HEK293 (cell line): ENCODE data around the gene ARHGEF40.

Experiments
- CTCF ChIA-PET: fragments of 350-600 bp; formaldehyde crosslinking; extraction: SDS; loops from one replicate; lab custom pipeline; 2021; ENCODE audit warnings: antibody characterized with exemption; lab: Yijun Ruan, JAX
- POLR2A ChIA-PET: fragments of 300-600 bp; formaldehyde crosslinking; extraction: SDS; loops from one replicate; lab custom pipeline; 2020; ENCODE audit warnings: antibody characterized with exemption, inconsistent platforms; lab: Yijun Ruan, JAX
- H3K27ac ChIP-seq: fragments of 200-500 bp; sonication (Bioruptor generic); 2 replicates; pipeline ENCODE4 v1.5.1; 2014; ENCODE audit warnings: low read depth, low read length, control low read depth, inconsistent platforms; ENCODE audit errors: extremely low read depth
- H3K36me3 ChIP-seq, 2 experiments: fragments of 200-500 bp in 1 of 2; sonication (Bioruptor generic) in 1 of 2; 1 replicate in 1 of 2; 2 replicates in 1 of 2; pipeline ENCODE4 v1.5.1; 2014 to 2017; ENCODE audit warnings: inconsistent platforms in 2 of 2, low read length in 2 of 2; ENCODE audit not compliant: control insufficient read depth in 2 of 2, insufficient read depth in 1 of 2
- H3K4me1 ChIP-seq: fragments of 200-500 bp; sonication (Bioruptor generic); 2 replicates; pipeline ENCODE4 v1.5.1; 2014; ENCODE audit warnings: mild to moderate bottlenecking, low read length, inconsistent platforms; ENCODE audit not compliant: control insufficient read depth, insufficient read depth
- H3K4me3 ChIP-seq: 2 replicates; pipeline ENCODE4 v1.5.1; 2011; ENCODE audit warnings: low read depth, mild to moderate bottlenecking, control low read depth, low read length, moderate library complexity
- H3K9me3 ChIP-seq: fragments of 200-500 bp; sonication (Bioruptor generic); 2 replicates; pipeline ENCODE4 v1.5.1; 2014; ENCODE audit warnings: low read depth, low read length, inconsistent platforms; ENCODE audit not compliant: control insufficient read depth, insufficient read depth
- ATF2 ChIP-seq: fragments of 450-650 bp; formaldehyde crosslinking; IDR thresholded peaks from 2 replicates; pipeline ENCODE4 v1.5.1; 2016; ENCODE audit warnings: missing biosample characterization, missing genetic modification characterization, low read depth
- HOXA7 ChIP-seq: sonication (generic); formaldehyde crosslinking; IDR thresholded peaks from 2 replicates; pipeline ENCODE4 v1.8.1; 2022; ENCODE audit warnings: missing genetic modification reagents, borderline replicate concordance
- MYNN ChIP-seq: fragments of 450-650 bp; formaldehyde crosslinking; IDR thresholded peaks from 2 replicates; pipeline ENCODE4 v1.5.1; 2016; ENCODE audit warnings: missing biosample characterization, missing genetic modification characterization, borderline replicate concordance
- OSR2 ChIP-seq: fragments of 450-650 bp; formaldehyde crosslinking; IDR thresholded peaks from 2 replicates; pipeline ENCODE4 v1.5.1; 2016; ENCODE audit warnings: missing biosample characterization, missing genetic modification characterization
- OVOL3 ChIP-seq: fragments of 450-650 bp; formaldehyde crosslinking; IDR thresholded peaks from 2 replicates; pipeline ENCODE4 v1.5.1; 2016; ENCODE audit warnings: missing biosample characterization, missing genetic modification characterization
- PRDM10 ChIP-seq: fragments of 450-650 bp; formaldehyde crosslinking; IDR thresholded peaks from 2 replicates; pipeline ENCODE4 v1.5.1; 2016; ENCODE audit warnings: missing biosample characterization, missing genetic modification characterization
- SCRT2 ChIP-seq: fragments of 450-650 bp; formaldehyde crosslinking; IDR thresholded peaks from 2 replicates; pipeline ENCODE4 v1.5.1; 2016; ENCODE audit warnings: missing biosample characterization, missing genetic modification characterization
- ZBTB17 ChIP-seq: fragments of 450-650 bp; formaldehyde crosslinking; IDR thresholded peaks from 2 replicates; pipeline ENCODE4 v1.5.1; 2016; ENCODE audit warnings: missing biosample characterization, missing genetic modification characterization
- ZBTB20 ChIP-seq: fragments of 450-650 bp; formaldehyde crosslinking; IDR thresholded peaks from 2 replicates; pipeline ENCODE4 v1.5.1; 2016; ENCODE audit warnings: missing biosample characterization, missing genetic modification characterization
- ZBTB21 ChIP-seq: fragments of 450-650 bp; formaldehyde crosslinking; IDR thresholded peaks from 2 replicates; pipeline ENCODE4 v1.5.1; 2017; ENCODE audit warnings: missing biosample characterization, missing genetic modification characterization
- ZFHX2 ChIP-seq: fragments of 450-650 bp; formaldehyde crosslinking; conservative IDR thresholded peaks from 2 replicates; pipeline ENCODE4 v1.5.1; 2016; ENCODE audit warnings: missing biosample characterization, missing genetic modification characterization
- ZFP69B ChIP-seq: fragments of 450-650 bp; formaldehyde crosslinking; IDR thresholded peaks from 2 replicates; pipeline ENCODE4 v1.5.1; 2016; ENCODE audit warnings: missing biosample characterization, missing genetic modification characterization
- ZIC2 ChIP-seq: fragments of 450-650 bp; formaldehyde crosslinking; IDR thresholded peaks from 2 replicates; pipeline ENCODE4 v1.5.1; 2016; ENCODE audit warnings: missing biosample characterization, missing genetic modification characterization
- ZNF146 ChIP-seq: fragments of 450-650 bp; formaldehyde crosslinking; IDR thresholded peaks from 2 replicates; pipeline ENCODE4 v1.5.1; 2016; ENCODE audit warnings: missing biosample characterization, missing genetic modification characterization
- ZNF157 ChIP-seq: fragments of 450-650 bp; formaldehyde crosslinking; IDR thresholded peaks from 2 replicates; pipeline ENCODE4 v1.5.1; 2016; ENCODE audit warnings: missing biosample characterization, missing genetic modification characterization
- ZNF19 ChIP-seq: fragments of 450-650 bp; formaldehyde crosslinking; IDR thresholded peaks from 2 replicates; pipeline ENCODE4; 2016; ENCODE audit warnings: missing biosample characterization, missing genetic modification characterization, low read depth
- ZNF354C ChIP-seq: fragments of 450-650 bp; formaldehyde crosslinking; IDR thresholded peaks from 2 replicates; pipeline ENCODE4 v1.5.1; 2016; ENCODE audit warnings: missing biosample characterization, missing genetic modification characterization, low read depth, borderline replicate concordance
- ZNF362 ChIP-seq: fragments of 450-650 bp; formaldehyde crosslinking; IDR thresholded peaks from 2 replicates; pipeline ENCODE4 v1.5.1; 2016; ENCODE audit warnings: missing biosample characterization, missing genetic modification characterization
- ZNF391 ChIP-seq: fragments of 450-650 bp; formaldehyde crosslinking; IDR thresholded peaks from 2 replicates; pipeline ENCODE4 v1.5.1; 2016; ENCODE audit warnings: low read depth, missing biosample characterization, missing genetic modification characterization, borderline replicate concordance
- ZNF488 ChIP-seq: fragments of 450-650 bp; formaldehyde crosslinking; IDR thresholded peaks from 2 replicates; pipeline ENCODE4 v1.5.1; 2016; ENCODE audit warnings: missing biosample characterization, missing genetic modification characterization
- ZNF629 ChIP-seq: fragments of 450-650 bp; formaldehyde crosslinking; IDR thresholded peaks from 2 replicates; pipeline ENCODE4 v1.5.1; 2017; ENCODE audit warnings: missing biosample characterization, missing genetic modification characterization
- ZNF645 ChIP-seq: fragments of 450-650 bp; formaldehyde crosslinking; IDR thresholded peaks from 2 replicates; pipeline ENCODE4; 2016; ENCODE audit warnings: missing biosample characterization, missing genetic modification characterization
- ZNF747 ChIP-seq: fragments of 450-650 bp; formaldehyde crosslinking; IDR thresholded peaks from 2 replicates; pipeline ENCODE4 v1.5.1; 2016; ENCODE audit warnings: missing biosample characterization, missing genetic modification characterization
- ZNF792 ChIP-seq: fragments of 450-650 bp; formaldehyde crosslinking; IDR thresholded peaks from 2 replicates; pipeline ENCODE4 v1.5.1; 2016; ENCODE audit warnings: missing biosample characterization, missing genetic modification characterization
- ZNF837 ChIP-seq: fragments of 450-650 bp; formaldehyde crosslinking; IDR thresholded peaks from 2 replicates; pipeline ENCODE4 v1.5.1; 2016; ENCODE audit warnings: missing biosample characterization, missing genetic modification characterization

ARHGEF40 gene

GRCh38 chr14:21056520-21057163 is 13.5 kb upstream of the ARHGEF40 start:
- Histone ChIP-seq H3K36me3 (no peaks in the 10 kb centered on the region), H3K4me3 (no peak overlapping the region), H3K27ac (no peak overlapping the region), H3K9me3 (no peaks in the 10 kb centered on the region)
- ChIA-PET CTCF (interaction anchor here (1.4 to 1.9 kb wide), 5 partner anchors 11 to 43 kb away, joined by 3 to 12 read pairs (median 8); no protein-coding TSS in a partner anchor), POLR2A (interaction anchor here (0.5 to 0.6 kb wide), 2 partner anchors 15 to 82 kb away, joined by 3 read pairs; no protein-coding TSS in a partner anchor)
- TF ChIP-seq ZNF146 (tag by site-specific recombination) (no peak), ZNF837 (tag by site-specific recombination) (no peak), ZFP69B (tag by site-specific recombination) (no peak), MYNN (tag by site-specific recombination) (no peak), ZNF792 (tag by site-specific recombination) (no peak), ZNF488 (tag by site-specific recombination) (no peak), ZNF362 (tag by site-specific recombination) (no peak), OSR2 (tag by site-specific recombination) (no peak), ZNF19 (tag by site-specific recombination) (no peak), ZNF645 (tag by site-specific recombination) (no peak), OVOL3 (no peak), ZNF354C (no peak), SCRT2 (tag by site-specific recombination) (no peak), ZBTB20 (tag by site-specific recombination) (no peak), HOXA7 (no peak), ZNF747 (tag by site-specific recombination) (no peak)
- TF ChIP-seq, all 188 proteins: peak for 0
- H3K4me1 ChIP-seq: no peaks in the 10 kb centered on the region

GRCh38 chr14:21057803-21058675 is 12.1 kb upstream of the ARHGEF40 start, which contains the start of gene RNASE8:
TSS of gene RNASE8 (plus strand) at chr14:21057822. CDS start at chr14:21057893, 71 bp downstream.
- ChIA-PET POLR2A (interaction anchor here (0.6 kb wide), 1 partner anchor 13 kb away, joined by 3 read pairs; no protein-coding TSS in a partner anchor), CTCF (interaction anchor here (0.5 to 1.8 kb wide), 7 partner anchors 12 to 746 kb away, joined by 3 to 6 read pairs (median 4); partner anchors contain the start of gene ARHGEF40)
- TF ChIP-seq ZFHX2 (tag by site-specific recombination) (peak; percentile 35; the same call in 1 of the 2 replicates), ZBTB21 (tag by site-specific recombination) (no peak), ZNF157 (tag by site-specific recombination) (no peak), ATF2 (tag by site-specific recombination) (peak; percentile 70), ZBTB17 (tag by site-specific recombination) (peak; percentile 37; the same call in 1 of the 2 replicates), ZIC2 (tag by site-specific recombination) (peak; percentile 38; the same call in 1 of the 2 replicates), PRDM10 (tag by site-specific recombination) (peak; percentile 35; the same call in 1 of the 2 replicates), ZNF629 (tag by site-specific recombination) (0 out of 2 replicates have a peak, but pooled peaks have one; percentile 20), ZNF391 (tag by site-specific recombination) (no peak)

More at GRCh38 chr14:21057803-21058675, 12.1 kb upstream of the ARHGEF40 start, which contains the start of gene RNASE8:
- Histone ChIP-seq H3K36me3 (no peaks in the 10 kb centered on the region), H3K27ac (no peak within 1 kb of the TSS), H3K4me3 (no peak within 1 kb of the TSS), H3K4me1 (no peaks in the 10 kb centered on the region; the same call in 1 of the 2 replicates), H3K9me3 (no peaks in the 10 kb centered on the region)
